Panc1 (cell line): ENCODE data around the gene CACNA1A. TPM values are rescaled to one million over a fixed set of nuclear protein-coding genes. Genes with fewer than 3 reads are reported as not detected.
"Not testable (repeated sequence)": the region's sequence is repeated elsewhere in the genome, so short reads cannot be mapped to it uniquely, and the experiment has no call there.

Experiments
- ATAC-seq: fragments of 200-7000 bp; cut with Tn5 transposase; 2 replicates; pipeline ENCODE4 v1.9.1; 2020; ENCODE audit warnings: mild to moderate bottlenecking, moderate library complexity
- BruUV-seq: library from RNA; stranded (reverse); fragments of 400-500 nt; replicated peaks from 2 replicates; lab custom pipeline; 2021; lab: Mats Ljungman, UMichigan
- CTCF ChIA-PET: fragments of 300-600 bp; sonication (Branson Sonifier 250); formaldehyde crosslinking; loops from one replicate; lab custom pipeline; 2022; ENCODE audit warnings: antibody characterized with exemption; lab: Charles Lee
- POLR2A ChIA-PET: fragments of 300-600 bp; sonication (Branson Sonifier 250); formaldehyde crosslinking; loops from one replicate; lab custom pipeline; 2022; ENCODE audit warnings: antibody characterized with exemption; lab: Charles Lee
- DNase-seq: peaks from one replicate; pipeline ENCODE4 v3.0.0-alpha.2; 2010; ENCODE audit warnings: low read depth, low spot score
- H3K27ac ChIP-seq: 2 replicates; pipeline ENCODE4 v1.5.1; 2011; ENCODE audit warnings: mild to moderate bottlenecking, low read length, inconsistent platforms
- H3K27me3 ChIP-seq: fragments of 200-500 bp; sonication (Bioruptor generic); 2 replicates; pipeline ENCODE4 v1.6.0; 2014; ENCODE audit warnings: low read length, inconsistent platforms; ENCODE audit not compliant: control insufficient read depth, insufficient read depth
- H3K36me3 ChIP-seq: fragments of 200-500 bp; sonication (Bioruptor generic); 2 replicates; pipeline ENCODE4 v1.5.1; 2014; ENCODE audit warnings: inconsistent platforms, mild to moderate bottlenecking, low read length, moderate library complexity; ENCODE audit not compliant: control insufficient read depth, insufficient read depth
- H3K4me1 ChIP-seq: 2 replicates; pipeline ENCODE4 v1.5.1; 2011; ENCODE audit warnings: inconsistent platforms, mild to moderate bottlenecking, low read length, moderate library complexity; ENCODE audit not compliant: control insufficient read depth, insufficient read depth
- H3K4me3 ChIP-seq, 2 experiments: 2 replicates each; pipeline ENCODE4 v1.5.1; 2011 to 2012; ENCODE audit warnings: low read depth in 2 of 2, low read length in 2 of 2, mild to moderate bottlenecking in 2 of 2, inconsistent platforms in 1 of 2, moderate library complexity in 1 of 2
- H3K9me3 ChIP-seq: fragments of 200-500 bp; sonication (Bioruptor generic); 2 replicates; pipeline ENCODE4 v1.5.1; 2014; ENCODE audit warnings: low read depth, mild to moderate bottlenecking, inconsistent platforms, low read length, moderate library complexity; ENCODE audit not compliant: control insufficient read depth, insufficient read depth
- CTCF ChIP-seq: fragments of 450-650 bp; IDR thresholded peaks from 2 replicates; pipeline ENCODE4 v1.5.1; 2017; ENCODE audit warnings: mild to moderate bottlenecking
- POLR2AphosphoS5 ChIP-seq: IDR thresholded peaks from 2 replicates; pipeline ENCODE4 v1.6.1; 2012; ENCODE audit warnings: mild to moderate bottlenecking, low read depth, low read length, moderate library complexity
- REST ChIP-seq, 2 experiments: IDR thresholded peaks; 2 replicates each; pipeline ENCODE4 v1.6.1; 2011 to 2012; ENCODE audit warnings: low read depth in 2 of 2, control low read depth in 1 of 2, low read length in 1 of 2, mild to moderate bottlenecking in 1 of 2, moderate library complexity in 1 of 2; ENCODE audit not compliant: insufficient read depth in 1 of 2
- SIN3A ChIP-seq: IDR thresholded peaks from 2 replicates; pipeline ENCODE4 v1.6.1; 2012; ENCODE audit warnings: low read depth, mild to moderate bottlenecking, low read length, moderate library complexity, borderline replicate concordance; ENCODE audit not compliant: insufficient read depth
- in situ Hi-C: cut with HindIII; loops from 2 replicates; pipeline ENCODE4 v1.10.0; 2016; ENCODE audit warnings: low sequenced_read_pairs, low pct_unique_long_range_greater_than_20kb
- intact Hi-C: fragments of 100-400 bp; cut with micrococcal nuclease; formaldehyde crosslinking; loops from one replicate; pipeline ENCODE4 v1.10.0; 2022; ENCODE audit not compliant: unreplicated experiment
- total RNA-seq: library from RNA; stranded (reverse); gene quantifications from one replicate; pipeline ENCODE4 v1.2.1, GENCODE V29; 2021; ENCODE audit not compliant: unreplicated experiment

The CACNA1A gene
- total RNA-seq, 1 experiment from 2014 or later = 0.51 TPM

- H3K4me3 ChIP-seq, H3K27ac ChIP-seq, H3K36me3 ChIP-seq, in situ Hi-C loops, CTCF ChIA-PET, H3K4me1 ChIP-seq, H3K9me3 ChIP-seq, DNase-seq, BruUV-seq, ATAC-seq, intact Hi-C loops, H3K27me3 ChIP-seq, POLR2A ChIA-PET: not testable (repeated sequence)
Measured at GRCh38 chr19:13529721-13530120, 23.4 kb upstream of the CACNA1A start.

GRCh38 chr19:13526552-13526951 lies 20.3 kb upstream of the CACNA1A start:
- ATAC-seq (no peak), DNase-seq (no peak)
- intact Hi-C loops = no loop called here

GRCh38 chr19:13521066-13521465 lies 14.8 kb upstream of the CACNA1A start:
- H3K4me3 ChIP-seq = no peak overlapping the region
- TF ChIP-seq CTCF (peak; percentile 5; the same call in 1 of the 2 replicates), SIN3A (no peak), POLR2AphosphoS5 (no peak), REST (IDR thresholded peaks at IDR 0.05; ENCODE audit: insufficient read depth in 1 of 2, low read depth in 2 of 2, low read length in 1 of 2) (no peak)
- no peaks in the 10 kb centered on the region for H3K9me3 ChIP-seq
- intact Hi-C loops (no loop called here), in situ Hi-C loops (loop anchor here (5.0 kb wide), 1 partner anchor 39 kb away; no protein-coding TSS in a partner anchor)
- H3K27ac ChIP-seq = no peak overlapping the region
- POLR2A ChIA-PET = interaction anchor here (0.5 kb wide), 1 partner anchor 27 kb away, joined by 11 read pairs; no protein-coding TSS in a partner anchor
- H3K27me3 ChIP-seq = peaks cover 2% of the 10 kb centered on the region
- BruUV-seq = no TSS peak
- no peaks in the 10 kb centered on the region for H3K4me1 ChIP-seq
- CTCF ChIA-PET = no interaction called here
- no peak for ATAC-seq
- no peak for DNase-seq
- H3K36me3 ChIP-seq = no peaks in the 10 kb centered on the region

More at GRCh38 chr19:13526552-13526951, 20.3 kb upstream of the CACNA1A start:
- Histone ChIP-seq H3K9me3 (no peaks in the 10 kb centered on the region), H3K4me3 (no peak overlapping the region), H3K36me3 (no peaks in the 10 kb centered on the region), H3K4me1 (no peaks in the 10 kb centered on the region), H3K27ac (no peak overlapping the region), H3K27me3 (no peaks in the 10 kb centered on the region; the same call in 1 of the 2 replicates)
- no peak for TF ChIP-seq POLR2AphosphoS5
- peak; percentile 68 for TF ChIP-seq CTCF
- in situ Hi-C loops = no loop called here
- no TSS peak for BruUV-seq
- ChIA-PET CTCF (interaction anchor here (0.6 to 0.7 kb wide), 3 partner anchors 24 to 97 kb away, joined by 3 read pairs; no protein-coding TSS in a partner anchor), POLR2A (interaction anchor here (0.5 kb wide), 1 partner anchor 330 kb away, joined by 3 read pairs; no protein-coding TSS in a partner anchor)
